IPS-20b (cell line): ENCODE results near the gene SRD5A1.
"Not testable (repeated sequence)": the region's sequence is repeated elsewhere in the genome, so short reads cannot be mapped to it uniquely, and the experiment has no call there.

Source experiments
- H3K27ac ChIP-seq: one replicate; pipeline ENCODE4 v1.5.1; 2013; ENCODE audit warnings: low read length
- H3K27me3 ChIP-seq: 2 replicates; pipeline ENCODE4 v1.6.1; 2013; ENCODE audit warnings: mild to moderate bottlenecking, low read length, inconsistent platforms; ENCODE audit not compliant: insufficient read depth
- H3K36me3 ChIP-seq: 2 replicates; pipeline ENCODE4 v1.6.1; 2013; ENCODE audit warnings: low read depth, mild to moderate bottlenecking, inconsistent platforms, low read length, moderate library complexity; ENCODE audit not compliant: insufficient read depth
- H3K4me1 ChIP-seq: 2 replicates; pipeline ENCODE4 v1.6.1; 2013; ENCODE audit warnings: mild to moderate bottlenecking, control low read depth, inconsistent platforms, low read length, moderate library complexity; ENCODE audit not compliant: insufficient read depth
- H3K4me3 ChIP-seq: 2 replicates; pipeline ENCODE4 v1.5.1; 2013; ENCODE audit warnings: mild to moderate bottlenecking, low read length, inconsistent platforms
- H3K9ac ChIP-seq: 2 replicates; pipeline ENCODE4 v1.6.1; 2013; ENCODE audit warnings: low read depth, mild to moderate bottlenecking, inconsistent platforms, low read length, moderate library complexity
- H3K9me3 ChIP-seq: 2 replicates; pipeline ENCODE4 v1.6.1; 2013; ENCODE audit warnings: mild to moderate bottlenecking, low read depth, low read length, inconsistent platforms; ENCODE audit not compliant: insufficient read depth

Gene SRD5A1

DNA sequence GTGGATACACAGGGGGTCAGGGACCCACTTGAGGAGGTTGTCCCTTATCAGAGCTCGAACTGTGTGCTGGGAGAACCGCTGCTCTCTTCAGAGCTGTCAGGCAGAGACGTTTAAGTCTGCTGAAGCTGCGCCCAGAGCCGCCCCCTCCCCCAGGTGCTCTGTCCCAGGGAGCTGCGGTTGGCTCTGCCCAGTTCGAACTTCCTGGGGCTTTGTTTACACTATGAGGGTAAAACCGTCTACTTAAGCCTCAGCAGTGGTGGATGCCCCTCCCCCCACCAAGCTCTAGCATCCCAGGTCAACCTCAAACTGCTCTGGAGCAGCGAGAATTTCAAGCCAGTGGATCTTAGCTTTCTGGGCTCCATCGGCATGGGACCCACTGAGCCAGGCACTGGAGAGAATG, 15.9 kb downstream of the SRD5A1 start:
- Histone ChIP-seq H3K9me3 (no peaks in the 10 kb centered on the region), H3K36me3 (peaks cover 20% of the 10 kb centered on the region), H3K27ac (no peak overlapping the region), H3K9ac (no peak overlapping the region), H3K27me3 (no peaks in the 10 kb centered on the region), H3K4me3 (no peak overlapping the region), H3K4me1 (no peaks in the 10 kb centered on the region; the same call in 1 of the 2 replicates)

DNA sequence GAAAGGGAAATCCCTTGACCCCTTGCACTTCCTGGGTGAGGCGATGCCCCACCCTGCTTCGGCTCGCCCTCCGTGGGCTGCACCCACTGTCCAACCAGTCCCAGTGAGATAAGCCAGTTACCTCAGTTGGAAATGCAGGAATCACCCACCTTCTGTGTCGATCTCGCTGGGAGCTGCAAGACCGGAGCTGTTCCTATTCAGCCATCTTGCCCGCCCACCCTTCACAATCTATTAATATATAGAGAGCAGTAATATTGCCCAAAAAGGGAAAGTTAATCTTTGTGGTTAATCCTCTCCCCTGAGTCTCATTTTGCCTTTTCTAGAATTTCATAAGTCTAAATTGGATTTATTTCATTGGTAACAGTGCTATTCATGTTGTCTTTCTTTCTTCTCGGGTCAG, 16.4 kb downstream of the SRD5A1 start:
- Histone ChIP-seq H3K36me3 (peaks cover 20% of the 10 kb centered on the region), H3K9ac (no peak overlapping the region), H3K27me3 (no peaks in the 10 kb centered on the region), H3K9me3 (no peaks in the 10 kb centered on the region), H3K4me1 (no peaks in the 10 kb centered on the region; the same call in 1 of the 2 replicates), H3K4me3 (no peak overlapping the region), H3K27ac (no peak overlapping the region)

DNA sequence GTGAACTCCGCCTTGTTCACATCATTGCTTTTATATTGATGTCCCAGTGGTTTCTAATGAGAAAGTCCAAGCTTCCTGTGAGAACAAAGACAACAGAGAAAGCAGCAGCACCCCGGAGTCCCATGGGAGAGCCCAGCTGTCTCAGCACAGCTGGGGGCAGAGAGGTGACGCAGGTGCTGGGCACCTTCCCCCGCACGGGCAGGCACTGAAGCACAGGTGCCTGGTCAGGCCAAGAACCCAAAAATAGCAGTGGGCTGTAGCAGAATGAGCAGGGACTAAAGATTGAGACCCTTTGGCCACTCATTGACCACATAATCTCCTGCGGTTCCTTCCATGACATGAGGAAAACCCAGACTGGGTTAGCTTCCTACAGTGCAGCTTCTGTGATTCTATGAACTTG, 18.8 kb downstream of the SRD5A1 start:
- H3K36me3 ChIP-seq, result peaks cover 40% of the 10 kb centered on the region
- H3K27me3 ChIP-seq, result no peaks in the 10 kb centered on the region
- H3K4me3 ChIP-seq, result no peak overlapping the region
- H3K27ac ChIP-seq, result no peak overlapping the region
- no peaks in the 10 kb centered on the region; the same call in 1 of the 2 replicates for H3K4me1 ChIP-seq
- no peaks in the 10 kb centered on the region for H3K9me3 ChIP-seq
- no peak overlapping the region for H3K9ac ChIP-seq

DNA sequence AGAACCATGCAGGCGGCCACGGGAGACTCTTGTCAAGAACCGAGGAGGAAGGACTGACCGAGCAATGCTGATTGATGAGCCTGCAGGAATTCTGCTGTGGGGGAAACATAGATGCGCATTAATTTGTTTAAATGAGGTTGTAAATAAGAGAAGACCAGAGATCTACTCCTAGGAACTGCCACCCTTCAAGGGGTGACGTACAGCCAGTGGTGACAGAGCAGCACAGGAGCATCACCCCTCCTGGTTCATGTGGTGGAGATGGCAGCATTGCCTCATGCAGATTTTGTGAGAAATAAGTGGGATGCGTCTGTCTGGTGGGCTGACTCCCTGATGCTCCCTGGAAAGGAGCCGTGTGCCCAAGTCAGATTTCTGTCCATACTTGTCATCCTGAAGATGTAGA, 22.2 kb downstream of the SRD5A1 start:
- Histone ChIP-seq H3K27ac (no peak overlapping the region), H3K4me1 (no peaks in the 10 kb centered on the region), H3K27me3 (no peaks in the 10 kb centered on the region), H3K9me3 (no peaks in the 10 kb centered on the region), H3K36me3 (peaks cover 69% of the 10 kb centered on the region), H3K4me3 (no peak overlapping the region), H3K9ac (no peak overlapping the region)

DNA sequence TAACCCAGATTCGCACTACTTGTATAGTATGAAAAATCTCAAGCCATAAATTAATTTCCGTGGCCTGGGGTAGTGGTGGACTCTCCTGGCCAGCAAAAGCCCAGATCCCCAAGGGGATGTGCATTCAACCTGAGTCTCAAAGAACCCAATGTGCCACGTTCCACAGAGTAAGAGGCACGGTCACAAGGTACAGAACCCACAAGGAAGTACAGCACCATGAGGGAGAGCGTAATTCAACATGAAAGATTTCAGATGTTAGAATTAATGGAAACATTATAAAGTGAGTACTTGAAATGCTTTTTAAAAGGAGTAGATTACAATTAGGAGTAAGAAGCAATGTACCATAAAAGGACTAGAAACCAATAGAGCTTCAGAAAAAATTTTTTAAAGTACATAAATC, 23.4 kb downstream of the SRD5A1 start:
- H3K9me3 ChIP-seq, result no peaks in the 10 kb centered on the region
- peaks cover 70% of the 10 kb centered on the region for H3K36me3 ChIP-seq
- H3K4me3 ChIP-seq, result no peak overlapping the region
- H3K27me3 ChIP-seq, result no peaks in the 10 kb centered on the region
- no peak overlapping the region for H3K27ac ChIP-seq
- H3K9ac ChIP-seq, result no peak overlapping the region
- no peaks in the 10 kb centered on the region for H3K4me1 ChIP-seq

DNA sequence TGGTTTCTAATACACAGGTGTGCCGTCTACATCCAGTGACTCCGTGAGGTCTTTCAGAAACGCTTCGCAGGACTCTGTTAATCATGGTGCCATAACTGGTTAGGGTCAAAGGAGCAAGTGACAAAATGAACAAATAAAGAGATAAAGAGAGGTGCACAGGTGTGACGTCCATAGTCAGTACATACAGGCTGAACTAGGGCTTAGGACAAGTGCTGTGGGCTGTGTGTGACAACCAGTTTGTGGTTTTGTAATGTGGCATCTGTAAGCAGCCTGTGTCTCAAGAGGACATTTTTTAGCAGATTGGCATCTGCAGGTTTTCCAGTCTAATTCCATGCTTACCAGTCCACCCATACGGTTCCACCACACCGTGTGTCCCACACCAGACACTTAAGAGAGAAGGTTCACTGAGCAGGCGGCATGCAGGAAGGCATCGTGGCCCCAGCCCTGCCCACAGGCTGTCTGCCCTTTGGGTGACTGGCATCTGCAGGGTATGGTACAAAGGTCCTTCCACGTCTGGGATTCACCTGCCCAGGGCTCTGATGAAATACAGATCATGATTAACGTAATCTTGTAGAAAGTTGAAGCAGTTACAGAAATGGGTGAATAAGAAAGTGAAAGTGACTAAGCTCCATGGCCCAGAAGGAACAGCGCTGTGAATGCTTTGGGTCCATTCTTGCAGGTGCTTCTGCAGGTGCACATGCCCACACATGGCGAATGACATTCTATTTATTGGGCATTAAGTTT, 26.9 kb downstream of the SRD5A1 start:
- Histone ChIP-seq H3K4me1 (no peaks in the 10 kb centered on the region), H3K36me3 (peaks cover 58% of the 10 kb centered on the region), H3K9ac (no peak overlapping the region), H3K27me3 (no peaks in the 10 kb centered on the region), H3K4me3 (no peak overlapping the region), H3K9me3 (no peaks in the 10 kb centered on the region), H3K27ac (no peak overlapping the region)

DNA sequence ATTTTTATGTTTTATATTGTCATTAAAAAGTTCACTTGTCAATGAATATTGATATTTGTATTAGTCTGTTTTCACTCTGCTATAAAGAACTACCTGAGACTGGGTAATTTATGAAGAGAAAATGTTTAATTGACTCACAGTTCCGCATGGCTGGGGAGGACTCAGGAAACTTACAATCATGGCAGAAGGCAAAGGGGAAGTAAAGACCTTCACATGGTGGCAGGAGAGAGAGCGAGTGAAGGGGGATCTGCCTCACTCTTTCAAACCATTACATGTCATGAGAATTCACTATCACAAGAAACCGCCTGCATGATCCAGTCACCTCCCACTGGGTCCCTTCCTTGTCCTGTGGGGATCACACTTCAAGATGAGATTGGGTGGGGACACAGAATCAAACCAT, 27.4 kb downstream of the SRD5A1 start:
- Histone ChIP-seq H3K4me1 (no peaks in the 10 kb centered on the region), H3K9ac (no peak overlapping the region), H3K9me3 (no peaks in the 10 kb centered on the region), H3K27me3 (no peaks in the 10 kb centered on the region), H3K27ac (no peak overlapping the region), H3K36me3 (peaks cover 52% of the 10 kb centered on the region), H3K4me3 (no peak overlapping the region)

DNA sequence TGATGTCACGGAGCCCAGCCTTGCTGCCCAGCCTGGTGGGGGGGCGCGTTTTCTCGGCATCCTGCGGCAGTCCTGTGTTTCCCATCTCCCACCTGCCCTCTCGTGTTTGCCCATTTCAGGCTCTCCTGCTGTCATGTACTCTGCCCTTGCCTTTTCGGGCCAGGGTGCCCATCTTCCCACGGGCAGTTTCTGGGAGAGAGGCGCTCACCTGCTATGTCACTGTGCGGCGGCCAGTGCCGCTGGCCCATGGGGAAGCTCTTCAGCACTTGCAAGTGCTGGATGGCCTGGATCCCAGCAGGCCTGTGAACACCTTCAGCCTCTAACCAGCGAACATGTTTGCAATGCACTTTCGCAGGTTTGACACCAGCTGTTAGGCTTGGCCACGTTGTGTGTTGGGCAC, 33.5 kb downstream of the SRD5A1 start:
- H3K9me3 ChIP-seq, result no peaks in the 10 kb centered on the region
- H3K36me3 ChIP-seq, result peaks cover 18% of the 10 kb centered on the region; the same call in 1 of the 2 replicates

DNA sequence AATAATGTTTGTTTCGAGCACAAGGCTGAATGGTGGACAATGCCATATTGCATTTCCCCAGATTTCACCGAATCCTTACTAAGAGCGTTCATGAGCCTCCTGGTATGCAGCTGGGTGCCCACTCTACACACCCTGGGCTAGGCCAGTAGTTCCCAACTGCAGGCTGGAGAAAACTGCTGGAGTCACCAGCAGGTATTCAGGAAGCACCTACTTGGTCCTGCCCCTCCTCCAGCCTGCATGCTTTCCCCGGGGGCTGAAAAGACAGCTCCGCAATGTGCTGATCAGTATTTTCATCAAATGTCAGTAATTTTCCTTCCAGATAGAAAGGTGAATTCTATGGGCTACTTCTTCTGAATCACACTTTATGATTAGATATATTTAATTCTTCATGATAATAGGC, 34.4 kb downstream of the SRD5A1 start:
- H3K4me1 ChIP-seq, result peaks cover 3% of the 10 kb centered on the region; the same call in 1 of the 2 replicates
- H3K9me3 ChIP-seq, result no peaks in the 10 kb centered on the region
- H3K27me3 ChIP-seq, result no peaks in the 10 kb centered on the region
- H3K36me3 ChIP-seq, result peaks cover 18% of the 10 kb centered on the region; the same call in 1 of the 2 replicates
- H3K4me3 ChIP-seq, result no peak overlapping the region
- no peak overlapping the region for H3K9ac ChIP-seq
- no peak overlapping the region for H3K27ac ChIP-seq

More for the DNA sequence above, 33.5 kb downstream of the SRD5A1 start:
- no peak overlapping the region for H3K27ac ChIP-seq
- peaks cover 3% of the 10 kb centered on the region; the same call in 1 of the 2 replicates for H3K4me1 ChIP-seq
- no peak overlapping the region for H3K9ac ChIP-seq
- no peaks in the 10 kb centered on the region for H3K27me3 ChIP-seq
- no peak overlapping the region for H3K4me3 ChIP-seq

DNA sequence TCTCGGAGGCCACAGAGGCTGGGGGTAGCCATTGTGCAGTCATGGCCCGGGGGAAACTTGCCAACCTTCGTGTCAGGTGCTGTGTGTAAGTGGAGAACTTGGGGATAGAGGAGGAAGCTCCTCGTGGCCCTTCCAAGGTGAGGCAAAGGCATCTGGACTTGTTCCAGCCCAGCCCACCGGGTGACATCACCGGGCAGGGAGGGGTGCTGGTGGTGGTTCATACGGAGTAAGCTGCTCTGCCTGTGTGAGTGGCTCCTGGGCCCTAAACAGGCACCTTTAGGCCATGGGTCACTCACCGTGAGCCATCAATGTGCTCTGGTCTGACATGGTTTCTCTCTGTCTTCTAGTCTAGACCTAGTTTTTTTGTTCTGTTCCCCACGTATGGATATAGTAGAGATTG, 35.5 kb downstream of the SRD5A1 start:
- not testable (repeated sequence) for H3K27me3 ChIP-seq

DNA sequence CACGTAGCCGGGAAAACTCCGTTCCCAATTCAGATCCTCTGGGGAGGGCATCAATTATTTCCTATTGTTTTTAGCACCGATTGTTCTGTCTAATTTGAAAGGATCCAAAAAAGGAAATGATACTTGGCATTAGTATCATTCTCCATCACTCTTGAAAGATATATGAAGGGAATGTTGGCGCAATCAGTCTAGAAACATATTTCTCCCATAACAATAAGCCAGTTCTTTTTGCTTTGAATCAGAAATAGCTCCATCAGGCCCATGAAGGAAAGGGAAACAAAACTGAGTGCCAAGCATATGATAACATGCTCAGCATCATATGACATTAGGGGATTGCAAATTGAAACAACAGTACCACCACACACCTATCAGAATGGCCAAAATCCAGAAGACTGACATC, 39.8 kb downstream of the SRD5A1 start:
- Histone ChIP-seq H3K9ac (no peak overlapping the region), H3K27me3 (no peaks in the 10 kb centered on the region), H3K36me3 (peaks cover 19% of the 10 kb centered on the region; the same call in 1 of the 2 replicates), H3K9me3 (peaks cover 14% of the 10 kb centered on the region), H3K27ac (no peak overlapping the region), H3K4me3 (no peak overlapping the region), H3K4me1 (no peaks in the 10 kb centered on the region)

More for the DNA sequence above, 35.5 kb downstream of the SRD5A1 start:
- H3K4me1 ChIP-seq, H3K9me3 ChIP-seq, H3K27ac ChIP-seq, H3K9ac ChIP-seq, H3K4me3 ChIP-seq: not testable (repeated sequence)
- peaks cover 23% of the 10 kb centered on the region; the same call in 1 of the 2 replicates for H3K36me3 ChIP-seq

DNA sequence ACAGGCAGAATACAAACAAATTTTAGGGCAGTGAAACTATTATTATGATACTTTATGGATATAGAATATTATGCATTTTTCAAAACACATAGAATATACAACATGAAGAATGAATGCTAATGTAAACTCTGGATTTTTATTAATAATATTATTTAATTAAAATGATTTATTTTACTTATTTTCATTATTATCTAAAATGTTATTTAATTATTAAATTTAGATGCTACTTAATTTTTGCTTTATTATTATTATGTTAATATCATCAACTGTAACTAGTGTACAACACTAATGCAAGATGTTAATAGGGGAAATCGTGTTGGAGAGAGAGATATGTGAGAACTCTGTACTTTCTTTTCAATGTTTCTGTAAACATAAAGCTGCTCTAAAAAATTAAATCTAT, 40.7 kb downstream of the SRD5A1 start:
- no peak overlapping the region for H3K9ac ChIP-seq
- H3K27me3 ChIP-seq, result no peaks in the 10 kb centered on the region
- no peaks in the 10 kb centered on the region for H3K4me1 ChIP-seq

More for the DNA sequence above, 40.7 kb downstream of the SRD5A1 start:
- no peak overlapping the region for H3K4me3 ChIP-seq
- H3K36me3 ChIP-seq, result peaks cover 19% of the 10 kb centered on the region; the same call in 1 of the 2 replicates
- no peak overlapping the region for H3K27ac ChIP-seq
- H3K9me3 ChIP-seq, result peaks cover 14% of the 10 kb centered on the region
